HepG2 (cell line): ENCODE results near the gene BMP2K. TPM values are rescaled to one million over a fixed set of nuclear protein-coding genes. Genes with fewer than 3 reads are reported as not detected.
A peak's percentile ranks its signal among the peaks of the same experiment; 100 is the strongest.

Source experiments
- ELF4 ChIP-seq: sonication (generic); formaldehyde crosslinking; IDR thresholded peaks from 2 replicates; pipeline ENCODE4 v1.5.0; 2020; ENCODE audit warnings: missing genetic modification reagents, mild to moderate bottlenecking, moderate library complexity, borderline replicate concordance
- GRHL1 ChIP-seq: sonication (generic); formaldehyde crosslinking; conservative IDR thresholded peaks from 2 replicates; pipeline ENCODE4 v1.8.0; 2022; ENCODE audit warnings: missing genetic modification reagents
- JDP2 ChIP-seq: sonication (generic); formaldehyde crosslinking; IDR thresholded peaks from 2 replicates; pipeline ENCODE4 v1.8.1; 2022; ENCODE audit warnings: missing genetic modification reagents, borderline replicate concordance
- KDM3A ChIP-seq: IDR thresholded peaks from 2 replicates; pipeline ENCODE4 v1.6.1; 2018; ENCODE audit warnings: low read depth, missing compliant biosample characterization
- KMT2A ChIP-seq: sonication (generic); formaldehyde crosslinking; IDR thresholded peaks from 2 replicates; pipeline ENCODE4 v1.4.0; 2020; ENCODE audit warnings: missing genetic modification reagents
- MAFK ChIP-seq, 2 experiments: IDR thresholded peaks in 1 of 2; conservative IDR thresholded peaks in 1 of 2; 2 replicates each; pipeline ENCODE4 v1.6.1; 2011; ENCODE audit warnings: improper control_type of control experiment in 2 of 2, low read length in 2 of 2
- NFE2 ChIP-seq: sonication (generic); formaldehyde crosslinking; IDR thresholded peaks from 2 replicates; pipeline ENCODE4 v1.4.0; 2020; ENCODE audit warnings: missing genetic modification reagents
- POGK ChIP-seq: sonication (generic); formaldehyde crosslinking; conservative IDR thresholded peaks from 2 replicates; pipeline ENCODE4 v1.8.0; 2022; ENCODE audit warnings: mild to moderate bottlenecking, moderate library complexity, missing genetic modification reagents
- SATB2 ChIP-seq: sonication (generic); formaldehyde crosslinking; IDR thresholded peaks from 2 replicates; pipeline ENCODE4 v1.5.0; 2020; ENCODE audit warnings: missing genetic modification reagents
- SMAD1 ChIP-seq: sonication (generic); formaldehyde crosslinking; IDR thresholded peaks from 2 replicates; pipeline ENCODE4 v1.4.0; 2020; ENCODE audit warnings: missing genetic modification reagents, low read depth, mild to moderate bottlenecking, borderline replicate concordance
- SPEN ChIP-seq: sonication (generic); formaldehyde crosslinking; IDR thresholded peaks from 2 replicates; pipeline ENCODE4 v1.5.1; 2020; ENCODE audit warnings: low read depth, mild to moderate bottlenecking, missing genetic modification reagents
- STAT5B ChIP-seq: sonication (generic); formaldehyde crosslinking; IDR thresholded peaks from 2 replicates; pipeline ENCODE4 v1.4.0; 2020; ENCODE audit warnings: missing genetic modification reagents
- TGIF2 ChIP-seq: IDR thresholded peaks from 2 replicates; pipeline ENCODE4 v1.6.1; 2016; ENCODE audit warnings: control low read depth, missing compliant biosample characterization
- THYN1 ChIP-seq: sonication (generic); formaldehyde crosslinking; IDR thresholded peaks from 2 replicates; pipeline ENCODE4 v1.8.1; 2023; ENCODE audit warnings: low read depth, mild to moderate bottlenecking, moderate library complexity, missing genetic modification reagents, borderline replicate concordance
- UBTF ChIP-seq: sonication (generic); formaldehyde crosslinking; IDR thresholded peaks from 2 replicates; pipeline ENCODE4 v1.4.0; 2020; ENCODE audit warnings: mild to moderate bottlenecking, missing genetic modification reagents
- ZNF101 ChIP-seq: sonication (generic); formaldehyde crosslinking; IDR thresholded peaks from 2 replicates; pipeline ENCODE4 v1.4.0; 2020; ENCODE audit warnings: mild to moderate bottlenecking, low read depth, missing genetic modification reagents, borderline replicate concordance
- ZNF503 ChIP-seq: sonication (generic); formaldehyde crosslinking; IDR thresholded peaks from 2 replicates; pipeline ENCODE4 v1.4.0; 2020; ENCODE audit warnings: missing genetic modification reagents
- ZNF724P ChIP-seq: sonication (generic); formaldehyde crosslinking; IDR thresholded peaks from 2 replicates; pipeline ENCODE4 v1.8.0; 2022; ENCODE audit warnings: missing genetic modification reagents, borderline replicate concordance
- ZNF800 ChIP-seq: sonication (generic); formaldehyde crosslinking; IDR thresholded peaks from 2 replicates; pipeline ENCODE4 v1.4.0; 2020; ENCODE audit warnings: missing genetic modification reagents
- ZSCAN20 ChIP-seq: sonication (generic); formaldehyde crosslinking; IDR thresholded peaks from 2 replicates; pipeline ENCODE4 v1.4.0; 2020; ENCODE audit warnings: missing genetic modification reagents, mild to moderate bottlenecking, borderline replicate concordance
- polyA plus RNA-seq, 8 experiments: library from polyadenylated mRNA; depleted of rRNA in 3 of 8; stranded (reverse) in 7 of 8; unstranded in 1 of 8; fragments of >200 nt; fragmentation: Illumina TruSeq in 4 of 8; extraction: Trizol in 4 of 8; gene quantifications; 2 replicates each; pipeline versions ENCODE4 v1.2.1 to v1.2.3, GENCODE V29; 2011 to 2016; ENCODE audit warnings: low read depth in 4 of 8, missing spikeins in 1 of 8, mixed read lengths in 1 of 8; ENCODE audit not compliant: insufficient read depth in 1 of 8
- total RNA-seq, 5 experiments: library from RNA; depleted of rRNA; stranded (reverse); fragments of >200 nt; fragmentation: Illumina TruSeq; extraction: Trizol; gene quantifications; 2 replicates each; pipeline ENCODE4 v1.2.3, GENCODE V29; 2016; ENCODE audit warnings: low read depth in 1 of 5

Gene BMP2K
- total and polyA plus RNA-seq, 2 of the 13 experiments (the other 11 are each of a cell fraction or from before 2014, with no cell fraction given): 8.6 to 15.2 TPM

- TF ChIP-seq ZNF503: peak; percentile 57; the same call in 1 of the 2 replicates
- no peak for TF ChIP-seq KMT2A (CRISPR knock-in tag)
- TF ChIP-seq JDP2 (CRISPR knock-in tag): no peak
- no peak for TF ChIP-seq SPEN (CRISPR knock-in tag)
- TF ChIP-seq ZNF800 (CRISPR knock-in tag): 0 out of 2 replicates have a peak, but pooled peaks have one; percentile 33
- no peak for TF ChIP-seq GRHL1 (CRISPR knock-in tag)
- no peak for TF ChIP-seq SMAD1 (CRISPR knock-in tag)
- TF ChIP-seq UBTF: no peak
- TF ChIP-seq ELF4 (CRISPR knock-in tag): no peak
- TF ChIP-seq KDM3A: 0 out of 2 replicates have a peak, but pooled peaks have one; percentile 20
- TF ChIP-seq MAFK (conservative IDR thresholded peaks at IDR 0.05 in 1 of 2, IDR thresholded peaks at IDR 0.05 in 1 of 2; ENCODE audit: low read length in 2 of 2): no peak; a peak in 1 of 4 replicates
- TF ChIP-seq STAT5B (CRISPR knock-in tag): no peak
- no peak for TF ChIP-seq THYN1 (CRISPR knock-in tag)
- TF ChIP-seq TGIF2 (CRISPR knock-in tag): peak; percentile 44; the same call in 1 of the 2 replicates
- no peak for TF ChIP-seq NFE2 (CRISPR knock-in tag)
- no peak for TF ChIP-seq ZSCAN20 (CRISPR knock-in tag)
- no peak for TF ChIP-seq SATB2 (CRISPR knock-in tag)
- no peak for TF ChIP-seq ZNF724P
- no peak for TF ChIP-seq POGK
- no peak for TF ChIP-seq ZNF101
Observed at GRCh38 chr4:78862314-78862737, 86.2 kb downstream of the BMP2K start (continued).
